Measurements from ENCODE around the gene NCMAP. TPM values are rescaled to one million over a fixed set of nuclear protein-coding genes. Genes with fewer than 3 reads are reported as not detected.
A peak's percentile ranks its signal among the peaks of the same experiment; 100 is the strongest.

Gene NCMAP
- total RNA-seq, 6 experiments from 2014 or later: not detected

- Mint-ChIP-seq H3K27ac (peak overlapping the region; percentile 100), H3K4me3 (peak overlapping the region; percentile 99), H3K9me3 (no peaks in the 10 kb centered on the region), H3K4me1 (ENCODE audit: low read depth) (peaks cover 31% of the 10 kb centered on the region), H3K36me3 (ENCODE audit: low read depth) (peaks cover 20% of the 10 kb centered on the region), H3K27me3 (ENCODE audit: insufficient read depth) (peaks cover 5% of the 10 kb centered on the region; the same call in 1 of the 2 replicates)
- no peak for DNase-seq
- no peak for TF ChIP-seq CTCF (IDR thresholded peaks at IDR 0.05)
Measured at GRCh38 chr1:24641646-24642151, 85.8 kb downstream of the NCMAP start.

GRCh38 chr1:24642481-24643362 is 86.8 kb downstream of the NCMAP start, which contains the start of gene SRRM1:
Gene SRRM1, plus strand, starts transcription at chr1:24643302. Its CDS starts 25 bp downstream, at chr1:24643327.
- peak; percentile 100 for DNase-seq
- peaks cover 30% of the 10 kb centered on the region for H3K36me3 Mint-ChIP-seq (ENCODE audit: low read depth)
- peaks cover 35% of the 10 kb centered on the region for H3K4me1 Mint-ChIP-seq (ENCODE audit: low read depth)
- peak within 1 kb of the TSS; percentile 99 for H3K4me3 Mint-ChIP-seq
- H3K27me3 Mint-ChIP-seq (ENCODE audit: insufficient read depth): 0 out of 2 replicates have a peak, but pooled peaks cover 3% of the 10 kb centered on the region
- no peaks in the 10 kb centered on the region for H3K9me3 Mint-ChIP-seq
- TF ChIP-seq CTCF (IDR thresholded peaks at IDR 0.05): peak; percentile 30; the same call in 1 of the 2 replicates
- peak within 1 kb of the TSS; percentile 100 for H3K27ac Mint-ChIP-seq

GRCh38 chr1:24643363-24644099 is 87.6 kb downstream of the NCMAP start:
- TF ChIP-seq CTCF (IDR thresholded peaks at IDR 0.05): no peak
- H3K27me3 Mint-ChIP-seq (ENCODE audit: insufficient read depth): no peaks in the 10 kb centered on the region

GRCh38 chr1:24644100-24644384 is 88.2 kb downstream of the NCMAP start:
- Mint-ChIP-seq H3K4me1 (ENCODE audit: low read depth) (peaks cover 37% of the 10 kb centered on the region), H3K36me3 (ENCODE audit: low read depth) (peaks cover 43% of the 10 kb centered on the region), H3K27me3 (ENCODE audit: insufficient read depth) (no peaks in the 10 kb centered on the region), H3K9me3 (no peaks in the 10 kb centered on the region), H3K4me3 (peak overlapping the region; percentile 99), H3K27ac (peak overlapping the region; percentile 78)
- no peak for TF ChIP-seq CTCF (IDR thresholded peaks at IDR 0.05)
- no peak for DNase-seq

More at GRCh38 chr1:24643363-24644099, 87.6 kb downstream of the NCMAP start:
- peaks cover 38% of the 10 kb centered on the region for H3K36me3 Mint-ChIP-seq (ENCODE audit: low read depth)
- peaks cover 37% of the 10 kb centered on the region for H3K4me1 Mint-ChIP-seq (ENCODE audit: low read depth)
- peak overlapping the region; percentile 99 for H3K4me3 Mint-ChIP-seq
- no peaks in the 10 kb centered on the region for H3K9me3 Mint-ChIP-seq
- peak overlapping the region; percentile 78 for H3K27ac Mint-ChIP-seq
- no peak for DNase-seq

- peaks cover 83% of the 10 kb centered on the region for H3K36me3 Mint-ChIP-seq (ENCODE audit: low read depth)
- H3K27me3 Mint-ChIP-seq (ENCODE audit: insufficient read depth): no peaks in the 10 kb centered on the region
- DNase-seq: no peak
- H3K27ac Mint-ChIP-seq: peak overlapping the region; percentile 31; the same call in 1 of the 2 replicates
- H3K4me1 Mint-ChIP-seq (ENCODE audit: low read depth): peaks cover 21% of the 10 kb centered on the region
- TF ChIP-seq CTCF (IDR thresholded peaks at IDR 0.05): no peak
- H3K9me3 Mint-ChIP-seq: no peaks in the 10 kb centered on the region
- no peak overlapping the region for H3K4me3 Mint-ChIP-seq
Measured at GRCh38 chr1:24648919-24649318, 93.0 kb downstream of the NCMAP start.
